Smooth muscle cell (in vitro differentiated cells): ENCODE data around the gene FGFRL1. TPM values are rescaled to one million over a fixed set of nuclear protein-coding genes. Genes with fewer than 3 reads are reported as not detected.

ENCODE experiments used
- DNase-seq: peaks from one replicate; lab custom pipeline; 2025; ENCODE audit not compliant: unreplicated experiment; lab: John Stamatoyannopoulos, UW
- H2AFZ ChIP-seq: fragments of 200-600 bp; sonication (generic); 2 replicates; pipeline ENCODE4 v1.6.0; 2016; ENCODE audit warnings: antibody characterized with exemption, low read depth, mild to moderate bottlenecking
- H3F3A ChIP-seq: fragments of 200-600 bp; sonication (generic); 2 replicates; pipeline ENCODE4 v1.6.0; 2017; ENCODE audit warnings: antibody characterized with exemption, low read depth
- H3K27ac ChIP-seq: fragments of 200-600 bp; sonication (generic); 2 replicates; pipeline ENCODE4 v1.5.1; 2016; ENCODE audit warnings: low read depth, mild to moderate bottlenecking
- H3K27me3 ChIP-seq: fragments of 200-600 bp; sonication (generic); 2 replicates; pipeline ENCODE4 v1.6.1; 2016; ENCODE audit warnings: low read depth, mild to moderate bottlenecking
- H3K36me3 ChIP-seq: fragments of 200-600 bp; sonication (generic); 2 replicates; pipeline ENCODE4 v1.5.1; 2016; ENCODE audit warnings: low read depth
- H3K4me1 ChIP-seq: fragments of 200-600 bp; sonication (generic); 2 replicates; pipeline ENCODE4 v1.5.1; 2016; ENCODE audit warnings: low read depth
- H3K4me2 ChIP-seq: fragments of 200-600 bp; sonication (generic); 2 replicates; pipeline ENCODE4 v1.6.0; 2016; ENCODE audit warnings: mild to moderate bottlenecking
- H3K4me3 ChIP-seq: fragments of 200-600 bp; sonication (generic); 2 replicates; pipeline ENCODE4 v1.5.1; 2016; ENCODE audit warnings: mild to moderate bottlenecking
- H3K79me2 ChIP-seq: fragments of 200-600 bp; sonication (generic); 2 replicates; pipeline ENCODE4 v1.6.0; 2016; ENCODE audit warnings: low read depth, mild to moderate bottlenecking
- H3K9ac ChIP-seq: fragments of 200-600 bp; sonication (generic); 2 replicates; pipeline ENCODE4 v1.6.0; 2016; ENCODE audit warnings: low read depth
- H3K9me3 ChIP-seq: fragments of 200-600 bp; sonication (generic); replicated peaks from 2 replicates; pipeline ENCODE4 v1.5.1; 2016; ENCODE audit warnings: low read depth
- H4K20me1 ChIP-seq: fragments of 200-600 bp; sonication (generic); 2 replicates; pipeline ENCODE4 v1.6.0; 2016; ENCODE audit warnings: low read depth
- CTCF ChIP-seq: fragments of 200-600 bp; sonication (generic); IDR thresholded peaks from 2 replicates; pipeline ENCODE4 v1.5.1; 2017; ENCODE audit warnings: borderline replicate concordance, mild to moderate bottlenecking, antibody characterized with exemption; ENCODE audit not compliant: insufficient read depth, poor library complexity, severe bottlenecking
- WGBS: methylation state at CpG from one replicate; pipeline ENCODE4 v1.1.7; 2016; ENCODE audit warnings: low lambda C conversion rate; 5-methylcytosine and 5-hydroxymethylcytosine counted together
- polyA plus RNA-seq: library from polyadenylated mRNA; unstranded; fragments of >200 nt; fragmentation: Nextera tagmentation; extraction: Ambion mirVana; gene quantifications from 2 replicates; pipeline ENCODE4 v1.2.1, GENCODE V29; 2016
- total RNA-seq: library from RNA; depleted of rRNA; stranded (reverse); fragments of >200 nt; gene quantifications from 2 replicates; pipeline ENCODE4 v1.2.3, GENCODE V29; 2014

FGFRL1 gene
- total and polyA plus RNA-seq, 2 experiments from 2014 or later = 16.1 to 30.7 TPM

- H3F3A ChIP-seq = no peaks in the 10 kb centered on the region
- H2AFZ ChIP-seq = no peak overlapping the region
- no peak overlapping the region for H3K9ac ChIP-seq
- TF ChIP-seq CTCF = peak; percentile 36
- H3K4me3 ChIP-seq = no peak overlapping the region
- H3K9me3 ChIP-seq = no peaks in the 10 kb centered on the region
- no peaks in the 10 kb centered on the region for H4K20me1 ChIP-seq
- H3K27ac ChIP-seq = no peak overlapping the region
- H3K36me3 ChIP-seq = no peaks in the 10 kb centered on the region
- H3K4me1 ChIP-seq = peaks cover 3% of the 10 kb centered on the region
- no peaks in the 10 kb centered on the region for H3K79me2 ChIP-seq
- no peak for DNase-seq
- peaks cover 26% of the 10 kb centered on the region for H3K27me3 ChIP-seq
- H3K4me2 ChIP-seq = no peak overlapping the region
- 69% methylated on average over 40 of the region's 40 CpGs for WGBS
Observed at GRCh38 chr4:1050486-1051213, 39.2 kb downstream of the FGFRL1 start.

GRCh38 chr4:1051472-1051871, 40.0 kb downstream of the FGFRL1 start:
- Histone ChIP-seq H3K36me3 (no peaks in the 10 kb centered on the region), H2AFZ (no peak overlapping the region), H3K9ac (no peak overlapping the region), H3K4me2 (no peak overlapping the region), H3K27ac (no peak overlapping the region), H3K4me3 (no peak overlapping the region), H3K4me1 (peaks cover 4% of the 10 kb centered on the region), H3K27me3 (peaks cover 34% of the 10 kb centered on the region), H4K20me1 (no peaks in the 10 kb centered on the region), H3K9me3 (no peaks in the 10 kb centered on the region), H3F3A (no peaks in the 10 kb centered on the region), H3K79me2 (no peaks in the 10 kb centered on the region)
- no peak for DNase-seq
- no peak for TF ChIP-seq CTCF
- WGBS = 82% methylated on average over 9 of the region's 9 CpGs

GRCh38 chr4:1052231-1052671, 40.8 kb downstream of the FGFRL1 start:
- no peak overlapping the region for H3K27ac ChIP-seq
- H4K20me1 ChIP-seq = no peaks in the 10 kb centered on the region
- no peak for DNase-seq
- no peak overlapping the region for H2AFZ ChIP-seq
- H3K4me1 ChIP-seq = peaks cover 4% of the 10 kb centered on the region
- H3K9me3 ChIP-seq = no peaks in the 10 kb centered on the region
- H3K9ac ChIP-seq = no peak overlapping the region
- H3K79me2 ChIP-seq = no peaks in the 10 kb centered on the region
- H3K4me2 ChIP-seq = no peak overlapping the region
- H3K36me3 ChIP-seq = no peaks in the 10 kb centered on the region
- H3K27me3 ChIP-seq = peaks cover 40% of the 10 kb centered on the region
- no peak overlapping the region for H3K4me3 ChIP-seq
- no peaks in the 10 kb centered on the region for H3F3A ChIP-seq
- WGBS = 77% methylated on average over 15 of the region's 15 CpGs
- TF ChIP-seq CTCF = no peak
